Stimulated activated memory B cell treated with anti-CD40 and anti-IgM and Interleukin-4, amounts not matched to agents 10 μg/mL and 1 μg/mL and 100 μg/mL, for 72 hours (primary cell): Measurements from ENCODE around the gene PRPH.

ENCODE experiments used
- ATAC-seq: fragments of 150-1000 bp; cut with Tn5 transposase; 2 replicates; pipeline ENCODE4 v1.10.0; 2021
- H3K27ac Mint-ChIP-seq: one replicate; pipeline ENCODE4 v1.8.0; 2022; ENCODE audit warnings: mild to moderate bottlenecking, mixed read lengths
- H3K27me3 Mint-ChIP-seq: one replicate; pipeline ENCODE4 v1.8.0; 2022; ENCODE audit warnings: mixed read lengths
- H3K36me3 Mint-ChIP-seq: one replicate; pipeline ENCODE4 v1.8.0; 2022; ENCODE audit warnings: mixed read lengths
- H3K4me1 Mint-ChIP-seq: one replicate; pipeline ENCODE4 v1.8.0; 2022; ENCODE audit warnings: mixed read lengths
- H3K4me3 Mint-ChIP-seq: one replicate; pipeline ENCODE4 v1.8.0; 2022; ENCODE audit warnings: mild to moderate bottlenecking, moderate library complexity, mixed read lengths
- H3K9me3 Mint-ChIP-seq: one replicate; pipeline ENCODE4 v1.8.0; 2022; ENCODE audit warnings: mixed read lengths

The PRPH gene

DNA sequence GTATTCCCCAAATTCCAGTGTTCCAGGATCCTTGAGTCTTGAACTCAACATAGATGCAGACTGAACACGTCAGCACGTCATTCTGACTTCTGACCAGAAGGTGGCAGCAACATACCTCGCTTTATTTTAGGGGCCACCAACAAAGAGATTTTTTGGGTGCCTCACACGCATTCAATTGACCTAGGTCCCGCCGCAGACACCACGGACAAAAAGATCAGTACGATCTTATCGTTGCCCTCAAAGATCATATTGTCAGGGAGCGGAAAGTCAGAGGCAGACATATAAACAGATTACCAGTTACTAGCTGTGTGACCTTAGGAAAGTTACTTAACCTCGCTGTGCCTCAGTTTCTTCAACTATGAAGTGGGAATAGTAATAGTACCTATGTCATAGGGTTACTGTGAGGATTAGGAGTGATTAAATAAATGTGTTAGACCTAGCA, 6.5 kb upstream of the PRPH start:
- peaks cover 48% of the 10 kb centered on the region for H3K27me3 Mint-ChIP-seq
- peak; percentile 45 for ATAC-seq
- no peak overlapping the region for H3K27ac Mint-ChIP-seq
- no peaks in the 10 kb centered on the region for H3K9me3 Mint-ChIP-seq
- no peaks in the 10 kb centered on the region for H3K36me3 Mint-ChIP-seq
- H3K4me1 Mint-ChIP-seq: no peaks in the 10 kb centered on the region
- H3K4me3 Mint-ChIP-seq: no peak overlapping the region

DNA sequence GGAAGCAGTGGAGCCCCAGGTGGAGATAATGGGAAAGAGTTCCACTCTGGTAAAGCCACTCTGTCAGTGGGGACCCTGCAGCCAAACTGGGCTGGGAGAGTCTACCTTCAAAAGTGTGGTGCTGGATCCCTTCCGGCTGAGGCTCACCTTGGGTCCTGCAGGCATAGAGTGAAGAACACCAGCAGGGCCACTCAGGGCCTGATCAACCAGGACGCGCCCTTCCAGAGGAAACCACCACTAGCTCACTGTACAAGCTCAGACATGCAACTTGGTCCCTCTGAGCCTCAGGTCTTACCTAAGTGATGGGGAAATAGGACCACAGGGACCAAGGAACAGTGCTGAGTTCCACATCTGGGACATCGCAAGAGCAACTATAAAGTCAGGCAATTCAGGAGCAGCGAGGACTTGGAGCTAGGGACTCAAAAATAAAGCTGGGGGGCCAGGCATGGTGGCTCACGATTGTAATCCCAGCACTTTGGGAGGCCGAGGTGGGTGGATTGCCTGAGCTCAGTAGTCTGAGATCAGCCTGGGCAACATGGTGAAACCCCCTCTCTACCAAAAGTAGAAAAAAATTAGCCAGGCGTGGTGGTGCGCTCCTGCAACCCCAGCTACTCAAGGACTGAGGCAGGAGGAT, 5.9 kb upstream of the PRPH start:
- Mint-ChIP-seq H3K9me3 (no peaks in the 10 kb centered on the region), H3K4me1 (no peaks in the 10 kb centered on the region), H3K4me3 (no peak overlapping the region), H3K36me3 (no peaks in the 10 kb centered on the region), H3K27me3 (peaks cover 49% of the 10 kb centered on the region), H3K27ac (no peak overlapping the region)
- ATAC-seq: no peak

DNA sequence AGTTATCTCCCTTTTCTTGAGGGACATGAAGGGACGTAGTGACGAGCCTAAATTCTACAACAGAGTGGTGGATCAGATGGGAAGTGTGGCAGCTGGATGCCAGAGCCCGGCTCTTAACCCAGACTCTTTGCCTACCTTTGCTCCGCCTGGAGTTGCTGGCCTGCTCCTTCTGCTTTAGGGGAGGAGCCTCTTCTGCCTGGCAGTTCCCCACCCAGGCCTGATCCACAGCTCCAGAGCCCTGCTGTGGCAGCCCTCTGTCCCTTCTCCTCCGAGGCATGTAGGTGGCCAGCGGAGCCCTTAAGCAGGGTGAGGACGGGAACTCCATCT, 2.3 kb upstream of the PRPH start:
- no peaks in the 10 kb centered on the region for H3K9me3 Mint-ChIP-seq
- H3K4me1 Mint-ChIP-seq: peaks cover 24% of the 10 kb centered on the region
- H3K27me3 Mint-ChIP-seq: peaks cover 68% of the 10 kb centered on the region
- H3K36me3 Mint-ChIP-seq: no peaks in the 10 kb centered on the region
- H3K4me3 Mint-ChIP-seq: no peak overlapping the region
- ATAC-seq: no peak
- H3K27ac Mint-ChIP-seq: no peak overlapping the region

DNA sequence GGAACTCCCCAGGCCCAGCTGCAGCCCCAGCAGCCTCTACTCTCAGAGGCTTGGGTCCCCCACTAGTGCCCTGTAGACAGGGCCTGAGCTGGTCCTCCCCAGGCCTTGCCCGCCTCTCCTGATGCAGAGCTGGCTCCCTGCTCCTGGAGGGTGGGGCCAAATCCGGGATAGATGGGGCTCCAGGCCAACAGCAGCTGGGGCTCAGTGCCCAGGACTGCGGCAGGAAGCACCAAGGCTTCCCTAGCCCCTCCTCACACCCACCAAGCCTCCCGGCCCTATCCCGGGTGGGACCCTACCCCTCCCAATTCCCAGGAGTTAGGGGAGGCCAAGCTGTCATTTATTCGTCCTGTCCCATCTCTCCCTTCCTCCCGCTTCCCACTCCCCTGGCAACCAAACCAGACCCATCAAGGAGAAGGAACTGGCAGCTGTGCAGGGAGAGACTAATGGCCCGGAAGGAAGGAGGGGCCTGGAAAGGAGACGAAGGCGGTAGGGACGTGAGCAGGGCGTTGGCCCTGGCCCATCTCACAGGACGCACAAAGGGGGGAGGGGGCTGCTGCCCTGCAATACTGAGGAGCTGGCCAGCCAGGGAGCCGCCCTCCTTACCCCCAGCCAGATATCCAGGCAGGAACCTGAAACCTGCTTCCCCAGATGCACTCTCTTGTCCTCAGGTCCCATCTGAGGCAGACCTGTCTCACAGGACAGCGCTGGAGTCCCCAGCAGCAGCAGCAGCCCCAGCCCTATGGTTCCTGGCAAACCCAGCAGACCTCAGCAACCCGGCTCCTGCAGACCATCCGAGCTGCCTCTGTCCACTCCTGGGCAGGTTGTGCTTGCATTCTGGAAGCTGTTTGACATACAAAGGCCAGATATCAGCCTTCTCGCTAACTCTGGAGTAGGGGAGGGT, 1.6 kb upstream of the PRPH start:
- peaks cover 68% of the 10 kb centered on the region for H3K27me3 Mint-ChIP-seq

DNA sequence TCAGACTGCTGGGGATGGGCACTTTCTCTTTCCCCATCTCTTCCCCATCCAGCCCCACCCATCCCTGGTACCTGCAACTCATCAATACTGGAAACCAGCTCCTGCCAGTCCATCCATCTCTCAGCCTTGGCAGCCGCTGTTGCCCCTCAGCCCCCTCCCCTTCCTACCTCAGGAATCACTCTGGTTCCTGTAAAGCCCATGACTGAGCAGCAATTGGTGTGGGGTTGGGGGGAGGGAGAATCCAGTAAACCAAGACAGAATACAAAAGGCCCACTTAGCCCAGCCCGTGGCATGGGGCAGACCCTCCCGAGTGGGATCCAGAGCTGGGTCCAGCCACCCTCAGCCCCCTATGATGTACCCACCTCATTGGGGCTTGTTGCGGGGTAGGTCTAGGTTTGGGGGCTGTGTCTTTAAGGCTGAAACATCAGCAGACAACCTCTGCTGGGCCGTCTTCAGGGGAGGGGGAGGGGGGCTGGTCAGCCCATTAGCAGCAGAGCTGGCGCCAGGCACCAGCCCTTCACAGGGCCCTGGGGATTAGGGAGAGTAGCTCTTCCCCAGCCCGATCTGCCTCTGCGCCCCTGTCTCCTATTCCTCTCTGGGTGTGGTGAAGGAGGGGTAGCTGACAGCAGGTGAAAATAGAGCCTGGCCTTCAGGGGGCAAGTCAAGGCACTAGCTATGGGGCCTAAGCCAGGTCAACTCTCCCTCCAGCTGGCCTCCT, 702 bp upstream of the PRPH start:
- ATAC-seq: no peak
- peaks cover 29% of the 10 kb centered on the region for H3K4me1 Mint-ChIP-seq
- peaks cover 68% of the 10 kb centered on the region for H3K27me3 Mint-ChIP-seq
- no peaks in the 10 kb centered on the region for H3K36me3 Mint-ChIP-seq
- no peaks in the 10 kb centered on the region for H3K9me3 Mint-ChIP-seq
- no peak overlapping the region for H3K4me3 Mint-ChIP-seq
- no peak overlapping the region for H3K27ac Mint-ChIP-seq

More for the DNA sequence above, 1.6 kb upstream of the PRPH start:
- Mint-ChIP-seq H3K36me3 (no peaks in the 10 kb centered on the region), H3K4me1 (peaks cover 29% of the 10 kb centered on the region), H3K4me3 (no peak overlapping the region), H3K9me3 (no peaks in the 10 kb centered on the region), H3K27ac (no peak overlapping the region)
- no peak for ATAC-seq

DNA sequence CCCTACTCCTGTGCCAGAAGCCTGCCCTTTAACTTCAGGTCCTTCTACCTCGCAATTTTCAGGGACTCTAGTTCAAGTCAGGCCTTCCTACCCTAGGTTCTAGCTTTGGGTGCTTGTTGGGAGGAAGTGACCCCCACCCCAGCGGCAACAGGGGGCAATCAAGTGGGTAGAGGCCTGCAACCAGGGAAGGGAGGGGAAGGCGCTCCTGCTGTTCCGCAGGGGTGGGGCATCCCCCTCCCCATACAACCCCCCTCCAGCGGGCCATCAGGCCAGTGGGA, 204 bp upstream of the PRPH start:
- Mint-ChIP-seq H3K36me3 (no peaks in the 10 kb centered on the region), H3K9me3 (no peaks in the 10 kb centered on the region), H3K4me1 (peaks cover 29% of the 10 kb centered on the region), H3K27me3 (peaks cover 70% of the 10 kb centered on the region), H3K27ac (no peak overlapping the region), H3K4me3 (no peak overlapping the region)
- ATAC-seq: no peak

DNA sequence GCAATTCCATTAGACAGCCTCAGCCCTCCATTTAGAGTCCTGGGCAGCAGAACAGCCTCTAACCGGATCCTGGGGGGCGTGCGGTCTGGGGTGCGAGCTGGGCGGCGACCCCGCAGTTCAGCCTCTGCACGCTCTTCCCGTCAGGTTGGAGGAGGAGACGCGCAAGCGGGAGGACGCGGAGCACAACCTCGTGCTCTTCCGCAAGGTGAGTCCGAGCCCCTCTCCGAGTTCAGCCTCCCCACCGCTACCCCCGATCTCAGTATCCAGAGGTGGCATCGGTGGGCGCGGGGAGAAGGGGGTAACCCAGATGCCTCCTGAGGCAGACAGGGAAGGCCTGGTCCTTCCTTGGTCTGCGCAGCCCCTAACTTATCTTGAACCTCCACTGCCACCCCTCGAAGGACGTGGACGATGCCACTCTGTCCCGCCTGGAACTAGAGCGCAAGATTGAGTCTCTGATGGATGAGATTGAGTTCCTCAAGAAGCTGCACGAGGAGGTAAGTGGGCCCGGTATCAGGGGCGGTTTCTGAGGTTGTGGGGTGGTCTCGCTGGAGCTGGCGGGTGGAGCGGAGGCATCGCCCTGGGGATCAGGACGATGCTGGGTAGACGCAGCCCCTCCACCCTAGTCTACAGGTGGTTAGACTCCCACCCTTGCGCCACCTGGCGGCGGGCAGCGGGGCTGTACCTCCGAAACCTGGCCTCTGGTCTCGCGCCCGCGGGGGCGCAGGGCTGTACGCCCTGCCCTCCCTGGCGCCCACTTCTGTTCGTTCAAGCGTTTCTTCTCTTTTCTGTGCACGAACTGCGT, 1.3 kb downstream of the PRPH start:
- peak; percentile 56 for ATAC-seq
- H3K4me1 Mint-ChIP-seq: peaks cover 29% of the 10 kb centered on the region
- H3K4me3 Mint-ChIP-seq: peak overlapping the region; percentile 71
- no peak overlapping the region for H3K27ac Mint-ChIP-seq
- H3K27me3 Mint-ChIP-seq: peaks cover 75% of the 10 kb centered on the region
- no peaks in the 10 kb centered on the region for H3K9me3 Mint-ChIP-seq
- H3K36me3 Mint-ChIP-seq: no peaks in the 10 kb centered on the region

DNA sequence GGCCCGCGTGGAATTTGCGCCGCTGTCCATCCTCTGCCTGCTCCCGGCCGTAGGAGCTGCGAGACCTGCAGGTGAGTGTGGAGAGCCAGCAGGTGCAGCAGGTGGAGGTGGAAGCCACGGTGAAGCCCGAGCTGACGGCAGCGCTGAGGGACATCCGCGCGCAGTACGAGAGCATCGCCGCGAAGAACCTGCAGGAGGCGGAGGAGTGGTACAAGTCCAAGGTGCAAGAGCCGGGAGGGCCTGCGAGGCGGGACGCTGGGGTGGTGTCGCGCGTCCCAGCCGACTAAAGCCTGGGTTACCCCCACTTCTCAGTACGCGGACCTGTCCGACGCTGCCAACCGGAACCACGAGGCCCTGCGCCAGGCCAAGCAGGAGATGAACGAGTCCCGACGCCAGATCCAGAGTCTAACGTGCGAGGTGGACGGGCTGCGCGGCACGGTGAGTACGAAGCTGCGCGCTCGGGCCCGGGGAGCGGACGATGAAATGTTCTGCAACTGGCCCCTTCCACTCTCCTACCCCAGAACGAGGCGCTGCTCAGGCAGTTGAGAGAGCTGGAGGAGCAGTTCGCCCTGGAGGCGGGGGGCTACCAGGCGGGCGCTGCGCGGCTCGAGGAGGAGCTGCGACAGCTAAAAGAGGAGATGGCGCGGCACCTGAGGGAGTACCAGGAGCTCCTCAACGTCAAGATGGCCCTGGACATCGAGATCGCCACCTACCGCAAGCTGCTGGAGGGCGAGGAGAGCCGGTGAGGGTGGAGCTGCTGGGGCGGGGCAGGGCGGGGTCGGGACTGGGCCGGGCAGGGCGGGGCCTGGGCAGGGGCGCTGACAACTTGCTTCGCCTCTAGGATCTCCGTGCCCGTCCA, 2.1 kb downstream of the PRPH start:
- H3K27me3 Mint-ChIP-seq: peaks cover 75% of the 10 kb centered on the region
- peak; percentile 47 for ATAC-seq
- peaks cover 35% of the 10 kb centered on the region for H3K4me1 Mint-ChIP-seq
- H3K4me3 Mint-ChIP-seq: peak overlapping the region; percentile 71
- no peaks in the 10 kb centered on the region for H3K9me3 Mint-ChIP-seq
- H3K36me3 Mint-ChIP-seq: no peaks in the 10 kb centered on the region
- no peak overlapping the region for H3K27ac Mint-ChIP-seq

DNA sequence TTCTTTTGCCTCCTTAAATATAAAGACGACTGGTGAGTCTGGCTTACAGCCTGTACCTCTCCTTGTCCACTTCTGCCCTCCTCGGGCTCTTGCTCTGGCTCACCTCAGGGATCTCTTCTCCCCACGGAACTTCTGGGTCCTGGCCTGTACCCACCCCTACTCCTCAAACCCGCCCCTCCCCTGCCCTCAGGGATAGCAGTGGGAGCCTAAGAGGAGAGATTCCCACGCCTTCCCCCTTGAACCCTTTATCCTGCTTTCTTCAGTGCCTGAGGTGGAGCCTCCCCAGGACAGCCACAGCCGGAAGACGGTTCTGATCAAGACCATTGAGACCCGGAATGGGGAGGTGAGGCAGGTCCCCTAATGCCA, 2.7 kb downstream of the PRPH start:
- H3K27me3 Mint-ChIP-seq: peaks cover 81% of the 10 kb centered on the region
- H3K4me3 Mint-ChIP-seq: peak overlapping the region; percentile 1
- H3K27ac Mint-ChIP-seq: no peak overlapping the region
- no peaks in the 10 kb centered on the region for H3K9me3 Mint-ChIP-seq
- ATAC-seq: no peak
- peaks cover 35% of the 10 kb centered on the region for H3K4me1 Mint-ChIP-seq
- no peaks in the 10 kb centered on the region for H3K36me3 Mint-ChIP-seq

DNA sequence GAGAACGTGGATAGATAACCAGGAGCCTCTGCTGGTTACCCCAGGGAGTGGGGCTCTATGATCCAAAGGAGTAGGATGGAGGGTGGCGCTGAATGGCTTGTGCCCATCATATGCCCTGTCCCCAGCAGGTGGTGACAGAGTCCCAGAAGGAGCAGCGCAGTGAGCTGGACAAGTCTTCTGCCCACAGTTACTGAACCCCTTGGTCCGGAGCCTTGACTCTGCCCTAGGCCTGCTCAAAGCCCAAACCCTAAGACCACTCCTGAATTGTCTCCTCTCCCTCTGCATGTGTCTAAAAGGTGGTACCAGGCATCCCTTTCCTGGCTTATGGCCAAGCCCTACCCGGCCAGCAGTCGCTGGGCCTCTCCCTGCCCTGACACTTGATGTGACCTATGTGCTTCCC, 3.2 kb downstream of the PRPH start:
- peaks cover 35% of the 10 kb centered on the region for H3K4me1 Mint-ChIP-seq
- ATAC-seq: no peak
- H3K9me3 Mint-ChIP-seq: no peaks in the 10 kb centered on the region
- H3K36me3 Mint-ChIP-seq: no peaks in the 10 kb centered on the region
- no peak overlapping the region for H3K4me3 Mint-ChIP-seq
- no peak overlapping the region for H3K27ac Mint-ChIP-seq
- peaks cover 85% of the 10 kb centered on the region for H3K27me3 Mint-ChIP-seq

DNA sequence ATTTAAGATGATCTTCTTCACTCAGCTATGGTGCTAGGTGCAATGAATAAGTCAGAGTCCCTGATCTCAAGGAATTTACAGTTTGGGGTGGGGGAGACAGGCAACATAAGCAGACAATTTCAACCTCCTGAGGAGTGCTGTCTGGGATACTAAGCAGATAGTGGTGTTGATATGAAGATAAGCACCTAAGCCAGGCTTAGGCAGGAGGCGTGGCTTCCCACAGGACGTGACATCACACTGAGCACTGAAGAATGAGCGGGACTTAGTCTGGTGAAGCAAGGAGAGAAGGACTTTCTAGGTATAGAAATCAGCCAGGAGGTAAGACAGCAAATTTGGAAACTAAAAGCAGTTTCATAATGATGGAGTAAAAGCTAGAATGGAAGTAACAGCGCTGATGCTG, 6.8 kb downstream of the PRPH start:
- Mint-ChIP-seq H3K36me3 (no peaks in the 10 kb centered on the region), H3K9me3 (no peaks in the 10 kb centered on the region), H3K4me3 (no peak overlapping the region), H3K4me1 (peaks cover 26% of the 10 kb centered on the region), H3K27me3 (peaks cover 82% of the 10 kb centered on the region), H3K27ac (no peak overlapping the region)
- ATAC-seq: no peak

DNA sequence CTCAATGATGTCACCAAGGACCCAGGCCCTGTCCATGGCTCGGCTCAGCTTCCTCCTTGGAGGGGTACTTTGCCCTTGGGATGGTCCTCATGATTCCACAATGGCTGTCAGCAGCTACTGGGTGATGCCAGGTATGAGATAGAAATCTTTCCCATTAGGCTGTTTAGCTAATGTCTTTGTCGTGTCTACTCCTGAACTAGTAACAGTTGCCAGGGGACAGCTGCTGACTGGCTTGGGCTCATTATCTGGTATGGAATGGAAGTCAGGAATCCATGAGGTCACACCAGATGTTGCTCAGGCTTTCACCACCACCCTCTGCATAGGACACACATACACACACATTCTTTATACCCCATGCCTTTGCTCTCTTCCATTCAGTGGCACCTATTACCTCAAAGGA, 9.2 kb downstream of the PRPH start:
- no peak overlapping the region for H3K27ac Mint-ChIP-seq
- H3K4me3 Mint-ChIP-seq: no peak overlapping the region
- H3K4me1 Mint-ChIP-seq: peaks cover 11% of the 10 kb centered on the region
- H3K36me3 Mint-ChIP-seq: no peaks in the 10 kb centered on the region
- no peak for ATAC-seq
- no peaks in the 10 kb centered on the region for H3K9me3 Mint-ChIP-seq
- peaks cover 78% of the 10 kb centered on the region for H3K27me3 Mint-ChIP-seq

DNA sequence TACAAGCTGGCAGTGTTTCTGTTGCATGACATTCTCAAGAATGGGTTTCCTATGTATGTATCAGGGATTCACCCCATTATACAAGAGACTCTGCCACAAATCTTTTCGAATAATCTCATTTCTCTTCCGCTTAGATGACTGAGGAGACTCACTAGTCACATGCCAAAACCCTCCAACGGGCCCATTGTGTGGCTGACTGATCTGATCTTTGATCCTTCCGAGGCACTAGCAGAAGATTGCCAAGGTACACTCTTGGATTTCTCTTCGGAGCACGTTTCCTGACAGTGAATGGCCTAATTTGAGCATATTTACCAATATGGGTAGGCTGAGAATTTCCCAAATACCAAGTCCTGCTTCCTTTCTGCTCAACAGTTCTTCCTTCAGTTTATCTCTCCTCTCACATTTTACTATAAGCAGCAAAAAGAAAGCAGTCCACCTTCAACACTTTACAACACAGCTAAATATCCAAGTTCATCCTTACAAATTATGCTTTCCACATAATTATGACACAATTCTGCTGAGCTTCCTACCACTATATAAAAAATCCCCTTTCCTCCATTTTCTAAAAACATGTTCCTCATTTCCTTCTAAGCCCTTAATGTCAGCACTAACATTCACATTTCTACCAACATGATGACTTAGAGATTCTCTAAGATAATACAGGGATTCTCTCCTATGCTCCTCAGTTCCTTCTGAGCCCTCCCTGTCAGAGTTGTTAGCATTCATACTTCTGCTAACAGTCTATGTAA, 11.0 kb downstream of the PRPH start:
- Mint-ChIP-seq H3K36me3 (no peaks in the 10 kb centered on the region), H3K4me1 (peaks cover 11% of the 10 kb centered on the region), H3K27me3 (peaks cover 84% of the 10 kb centered on the region), H3K4me3 (no peak overlapping the region), H3K27ac (no peak overlapping the region), H3K9me3 (no peaks in the 10 kb centered on the region)
- ATAC-seq: no peak

DNA sequence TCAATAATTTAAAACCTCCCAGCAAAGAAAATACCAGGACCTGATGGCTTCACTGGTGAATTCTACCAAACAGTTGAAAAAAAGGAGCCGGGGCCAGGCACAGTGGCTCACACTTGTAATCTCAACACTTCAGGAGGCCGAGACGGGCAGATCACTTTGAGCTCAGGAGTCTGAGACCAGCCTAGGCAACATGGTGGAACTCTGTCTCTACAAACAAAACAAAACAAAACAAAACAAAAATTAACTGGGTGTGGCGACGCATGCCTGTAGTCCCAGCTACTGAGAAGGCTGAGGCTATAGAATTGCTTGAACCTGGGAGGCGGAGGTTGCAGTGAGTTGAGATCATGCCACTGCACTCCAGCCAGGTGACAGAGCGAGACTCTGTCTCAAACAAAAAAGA, 14.4 kb downstream of the PRPH start:
- peaks cover 5% of the 10 kb centered on the region for H3K4me1 Mint-ChIP-seq

More for the DNA sequence above, 14.4 kb downstream of the PRPH start:
- H3K36me3 Mint-ChIP-seq: no peaks in the 10 kb centered on the region
- no peak for ATAC-seq
- no peak overlapping the region for H3K27ac Mint-ChIP-seq
- no peaks in the 10 kb centered on the region for H3K9me3 Mint-ChIP-seq
- H3K27me3 Mint-ChIP-seq: peaks cover 63% of the 10 kb centered on the region
- H3K4me3 Mint-ChIP-seq: no peak overlapping the region
